WTC11 (cell line): Measurements from ENCODE around the gene TJP3. TPM values are rescaled to one million over a fixed set of nuclear protein-coding genes. Genes with fewer than 3 reads are reported as not detected.
A peak's percentile ranks its signal among the peaks of the same experiment; 100 is the strongest.

Experiments
- ATAC-seq: fragments of 200-7000 bp; cut with Tn5 transposase; 2 replicates; pipeline ENCODE4 v1.10.0; 2021; ENCODE audit warnings: mild to moderate bottlenecking, moderate library complexity
- CTCF ChIA-PET: fragments of 300-600 bp; sonication (Branson Sonifier 250); formaldehyde crosslinking; loops from one replicate; lab custom pipeline; 2021; ENCODE audit warnings: antibody characterized with exemption; lab: Charles Lee
- POLR2A ChIA-PET: fragments of 350-600 bp; sonication (Branson Sonifier 250); formaldehyde crosslinking; loops from one replicate; lab custom pipeline; 2021; ENCODE audit warnings: antibody characterized with exemption; lab: Charles Lee
- DNase-seq: peaks from one replicate; pipeline ENCODE4 v3.0.0; 2021; ENCODE audit warnings: low spot score
- H3K27ac Mint-ChIP-seq: 2 replicates; pipeline ENCODE4 v1.8.0; 2021; ENCODE audit warnings: mixed read lengths
- H3K27me3 Mint-ChIP-seq: 2 replicates; pipeline ENCODE4 v1.8.0; 2021; ENCODE audit warnings: low read depth, mild to moderate bottlenecking, moderate library complexity, mixed read lengths
- H3K36me3 Mint-ChIP-seq: 2 replicates; pipeline ENCODE4 v1.8.0; 2021; ENCODE audit warnings: mixed read lengths
- H3K4me1 Mint-ChIP-seq: 2 replicates; pipeline ENCODE4 v1.8.0; 2022; ENCODE audit warnings: mixed read lengths
- H3K4me3 Mint-ChIP-seq: 2 replicates; pipeline ENCODE4 v1.8.0; 2021; ENCODE audit warnings: mild to moderate bottlenecking, moderate library complexity, mixed read lengths
- H3K9me3 Mint-ChIP-seq: 2 replicates; pipeline ENCODE4 v1.8.0; 2021; ENCODE audit warnings: mixed read lengths
- ELF4 ChIP-seq: sonication (generic); formaldehyde crosslinking; IDR thresholded peaks from 2 replicates; pipeline ENCODE4 v1.8.1; 2022; ENCODE audit warnings: low read depth, mild to moderate bottlenecking, moderate library complexity, missing genetic modification reagents
- IRF2 ChIP-seq: sonication (generic); formaldehyde crosslinking; IDR thresholded peaks from 2 replicates; pipeline ENCODE4 v1.8.0; 2022; ENCODE audit warnings: low read depth, missing genetic modification reagents, borderline replicate concordance
- MYBL2 ChIP-seq: sonication (generic); formaldehyde crosslinking; IDR thresholded peaks from 2 replicates; pipeline ENCODE4 v1.8.1; 2023; ENCODE audit warnings: mild to moderate bottlenecking, moderate library complexity, missing genetic modification reagents
- NFE2L1 ChIP-seq: sonication (generic); formaldehyde crosslinking; IDR thresholded peaks from 2 replicates; pipeline ENCODE4 v1.8.1; 2023; ENCODE audit warnings: missing genetic modification reagents
- NR3C1 ChIP-seq: sonication (generic); formaldehyde crosslinking; conservative IDR thresholded peaks from 2 replicates; pipeline ENCODE4 v1.8.1; 2023; ENCODE audit warnings: low read depth, mild to moderate bottlenecking, missing genetic modification reagents
- RORB ChIP-seq: fragments of 250-450 bp; sonication (Bioruptor Pico); IDR thresholded peaks from 2 replicates; pipeline ENCODE4 v1.9.0; 2021; ENCODE audit warnings: mild to moderate bottlenecking
- SMAD3 ChIP-seq: sonication (generic); formaldehyde crosslinking; IDR thresholded peaks from 2 replicates; pipeline ENCODE4 v1.8.0; 2022; ENCODE audit warnings: missing genetic modification reagents, mild to moderate bottlenecking, borderline replicate concordance
- SOX15 ChIP-seq: fragments of 250-450 bp; sonication (Bioruptor Pico); IDR thresholded peaks from 2 replicates; pipeline ENCODE4 v1.9.0; 2021; ENCODE audit warnings: mild to moderate bottlenecking
- SP1 ChIP-seq: sonication (generic); formaldehyde crosslinking; conservative IDR thresholded peaks from 2 replicates; pipeline ENCODE4 v1.8.1; 2022; ENCODE audit warnings: missing genetic modification reagents
- TP53 ChIP-seq: sonication (generic); formaldehyde crosslinking; IDR thresholded peaks from 2 replicates; pipeline ENCODE4 v1.8.1; 2023; ENCODE audit warnings: mild to moderate bottlenecking, missing genetic modification reagents
- ZNF232 ChIP-seq: sonication (generic); formaldehyde crosslinking; IDR thresholded peaks from 2 replicates; pipeline ENCODE4 v1.8.0; 2022; ENCODE audit warnings: mild to moderate bottlenecking, missing genetic modification reagents
- ZNF416 ChIP-seq: fragments of 250-450 bp; sonication (Bioruptor Pico); IDR thresholded peaks from 2 replicates; pipeline ENCODE4 v1.9.0; 2021; ENCODE audit warnings: mild to moderate bottlenecking, inconsistent platforms
- total RNA-seq: library from RNA; stranded (reverse); gene quantifications from 3 replicates; pipeline ENCODE4 v1.2.3, GENCODE V29; 2021
- TF ChIP-seq, protein P1 (sequence below): sonication (generic); formaldehyde crosslinking; IDR thresholded peaks from 2 replicates; pipeline ENCODE4 v1.8.1; 2023; ENCODE audit warnings: mild to moderate bottlenecking, missing genetic modification reagents
- TF ChIP-seq, protein P2 (sequence below): sonication (generic); formaldehyde crosslinking; IDR thresholded peaks from 2 replicates; pipeline ENCODE4 v1.8.1; 2022; ENCODE audit warnings: low read depth, mild to moderate bottlenecking, moderate library complexity, missing genetic modification reagents, borderline replicate concordance
- TF ChIP-seq, protein P3 (sequence below): sonication (generic); formaldehyde crosslinking; conservative IDR thresholded peaks from 2 replicates; pipeline ENCODE4 v1.8.1; 2023; ENCODE audit warnings: mild to moderate bottlenecking, low read depth, missing genetic modification reagents, moderate library complexity
- TF ChIP-seq, protein P4 (sequence below): sonication (generic); formaldehyde crosslinking; IDR thresholded peaks from 2 replicates; pipeline ENCODE4 v1.8.1; 2022; ENCODE audit warnings: mild to moderate bottlenecking, missing genetic modification reagents, moderate library complexity, borderline replicate concordance
- TF ChIP-seq, protein P5 (sequence below): sonication (generic); formaldehyde crosslinking; IDR thresholded peaks from 2 replicates; pipeline ENCODE4 v1.8.1; 2023; ENCODE audit warnings: mild to moderate bottlenecking, missing genetic modification reagents, borderline replicate concordance
- TF ChIP-seq, protein P6 (sequence below): sonication (generic); formaldehyde crosslinking; IDR thresholded peaks from 2 replicates; pipeline ENCODE4 v1.8.0; 2022; ENCODE audit warnings: mild to moderate bottlenecking, missing genetic modification reagents

The TJP3 gene
- total RNA-seq, 1 experiment from 2014 or later: 36.2 TPM

DNA sequence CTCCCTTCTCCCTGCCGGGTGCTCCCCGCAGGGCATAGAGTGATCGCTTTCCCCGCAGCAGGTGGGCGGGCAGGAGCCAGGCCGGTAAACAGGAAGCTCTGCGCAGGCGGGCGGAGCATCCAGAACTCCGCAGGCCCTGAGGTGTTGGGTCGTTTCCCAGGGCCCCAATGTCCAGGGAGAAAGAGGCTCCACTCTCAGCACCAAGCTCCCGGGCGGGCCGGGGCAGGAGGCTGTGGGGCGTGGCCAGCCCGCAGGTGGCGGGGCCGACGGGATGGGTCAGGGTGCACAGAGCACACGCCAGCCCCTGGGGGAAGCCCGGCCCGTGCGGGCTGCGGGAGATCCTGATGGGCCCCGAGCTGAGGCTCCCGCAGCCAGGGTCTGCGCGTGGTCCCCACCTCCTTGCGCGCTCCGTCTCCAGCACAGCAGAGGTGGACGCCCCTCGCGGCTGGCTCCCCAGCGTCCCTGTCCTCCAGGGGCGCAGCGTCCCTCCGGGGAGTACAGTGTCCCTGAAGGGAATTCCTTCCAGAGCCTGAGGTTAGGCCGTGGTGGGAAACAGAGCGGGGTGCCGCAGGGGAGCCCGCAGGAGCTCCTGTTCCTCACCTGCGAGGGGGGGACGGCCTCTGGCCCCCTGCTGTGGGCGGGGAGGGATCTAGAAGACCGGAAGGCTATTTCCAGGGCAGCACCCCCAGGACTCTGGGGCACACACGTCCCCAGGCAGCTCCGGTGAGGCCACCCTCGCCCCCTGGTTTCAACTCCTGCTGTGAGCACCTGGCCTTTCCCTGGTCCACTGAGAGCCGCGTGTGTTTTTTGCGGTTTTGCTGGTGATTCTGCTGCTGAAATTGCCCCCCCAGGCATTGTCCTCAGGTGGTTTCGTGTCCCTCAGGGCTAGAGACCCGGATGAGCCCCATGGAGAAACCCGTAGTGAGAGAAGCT, 20.1 kb upstream of the TJP3 start (continued):
- TF ChIP-seq, protein P1, sequence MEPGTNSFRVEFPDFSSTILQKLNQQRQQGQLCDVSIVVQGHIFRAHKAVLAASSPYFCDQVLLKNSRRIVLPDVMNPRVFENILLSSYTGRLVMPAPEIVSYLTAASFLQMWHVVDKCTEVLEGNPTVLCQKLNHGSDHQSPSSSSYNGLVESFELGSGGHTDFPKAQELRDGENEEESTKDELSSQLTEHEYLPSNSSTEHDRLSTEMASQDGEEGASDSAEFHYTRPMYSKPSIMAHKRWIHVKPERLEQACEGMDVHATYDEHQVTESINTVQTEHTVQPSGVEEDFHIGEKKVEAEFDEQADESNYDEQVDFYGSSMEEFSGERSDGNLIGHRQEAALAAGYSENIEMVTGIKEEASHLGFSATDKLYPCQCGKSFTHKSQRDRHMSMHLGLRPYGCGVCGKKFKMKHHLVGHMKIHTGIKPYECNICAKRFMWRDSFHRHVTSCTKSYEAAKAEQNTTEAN (CRISPR knock-in tag): 0 out of 2 replicates have a peak, but pooled peaks have one; percentile 10
- no peak for TF ChIP-seq TP53 (CRISPR knock-in tag)

DNA sequence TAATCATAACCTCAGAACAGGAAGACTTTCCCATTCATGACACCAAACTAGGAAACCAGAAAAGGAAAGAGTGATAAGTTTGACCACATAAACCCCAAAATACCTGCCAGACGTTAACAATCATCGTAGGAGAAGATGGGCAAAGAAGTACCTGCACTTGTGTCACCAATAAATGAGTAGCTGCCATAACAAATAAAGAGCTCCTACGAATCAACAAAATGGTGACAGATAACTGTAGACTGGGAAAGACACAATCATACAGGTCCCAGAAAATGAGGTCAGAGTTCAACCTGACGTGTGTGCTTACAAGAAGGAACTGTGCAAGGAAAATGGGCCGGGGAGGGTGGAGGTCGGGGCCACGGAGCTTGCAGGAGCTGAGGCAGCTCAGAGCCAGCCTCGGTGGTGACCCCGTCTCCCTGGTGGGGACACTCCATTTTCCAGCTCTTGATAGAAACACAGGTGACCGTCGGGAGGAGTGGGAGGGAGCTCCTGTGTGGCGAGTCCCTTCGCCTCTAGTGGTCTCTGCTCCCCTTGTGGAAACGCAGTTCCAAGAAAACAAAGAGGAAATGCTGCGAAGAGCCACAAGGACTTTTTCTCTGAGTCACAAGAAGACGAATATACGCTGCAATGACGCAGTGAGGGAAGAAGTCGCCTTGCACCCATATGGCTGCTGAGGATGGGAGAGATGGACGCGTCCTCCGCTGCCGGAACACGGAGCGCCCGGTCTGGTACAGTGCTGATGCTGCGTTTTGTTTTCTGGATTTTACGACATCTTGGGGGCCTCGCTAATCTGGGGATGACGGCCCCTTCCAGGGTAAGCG, 17.4 kb upstream of the TJP3 start:
- ATAC-seq (no peak), DNase-seq (no peak)
- Mint-ChIP-seq H3K4me1 (peaks cover 10% of the 10 kb centered on the region), H3K27me3 (no peaks in the 10 kb centered on the region), H3K9me3 (no peaks in the 10 kb centered on the region), H3K27ac (no peak overlapping the region), H3K36me3 (peaks cover 6% of the 10 kb centered on the region; the same call in 1 of the 2 replicates), H3K4me3 (no peak overlapping the region)
- ChIA-PET POLR2A (no interaction called here), CTCF (interaction anchor here (0.5 to 6.6 kb wide), 5 partner anchors 9 to 297 kb away, joined by 3 to 45 read pairs (median 15); partner anchors contain the start of genes PIP5K1C and TJP3)
- TF ChIP-seq SP1 (CRISPR knock-in tag) (no peak), SMAD3 (CRISPR knock-in tag) (no peak), IRF2 (no peak), MYBL2 (no peak), ZNF416 (CRISPR knock-in tag) (no peak), ELF4 (CRISPR knock-in tag) (no peak), NFE2L1 (no peak), SOX15 (CRISPR knock-in tag) (no peak), ZNF232 (CRISPR knock-in tag) (no peak), RORB (CRISPR knock-in tag) (no peak), NR3C1 (CRISPR knock-in tag) (no peak)
- TF ChIP-seq, protein P2, sequence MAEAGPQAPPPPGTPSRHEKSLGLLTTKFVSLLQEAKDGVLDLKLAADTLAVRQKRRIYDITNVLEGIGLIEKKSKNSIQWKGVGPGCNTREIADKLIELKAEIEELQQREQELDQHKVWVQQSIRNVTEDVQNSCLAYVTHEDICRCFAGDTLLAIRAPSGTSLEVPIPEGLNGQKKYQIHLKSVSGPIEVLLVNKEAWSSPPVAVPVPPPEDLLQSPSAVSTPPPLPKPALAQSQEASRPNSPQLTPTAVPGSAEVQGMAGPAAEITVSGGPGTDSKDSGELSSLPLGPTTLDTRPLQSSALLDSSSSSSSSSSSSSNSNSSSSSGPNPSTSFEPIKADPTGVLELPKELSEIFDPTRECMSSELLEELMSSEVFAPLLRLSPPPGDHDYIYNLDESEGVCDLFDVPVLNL (CRISPR knock-in tag): no peak
- TF ChIP-seq, protein P3, sequence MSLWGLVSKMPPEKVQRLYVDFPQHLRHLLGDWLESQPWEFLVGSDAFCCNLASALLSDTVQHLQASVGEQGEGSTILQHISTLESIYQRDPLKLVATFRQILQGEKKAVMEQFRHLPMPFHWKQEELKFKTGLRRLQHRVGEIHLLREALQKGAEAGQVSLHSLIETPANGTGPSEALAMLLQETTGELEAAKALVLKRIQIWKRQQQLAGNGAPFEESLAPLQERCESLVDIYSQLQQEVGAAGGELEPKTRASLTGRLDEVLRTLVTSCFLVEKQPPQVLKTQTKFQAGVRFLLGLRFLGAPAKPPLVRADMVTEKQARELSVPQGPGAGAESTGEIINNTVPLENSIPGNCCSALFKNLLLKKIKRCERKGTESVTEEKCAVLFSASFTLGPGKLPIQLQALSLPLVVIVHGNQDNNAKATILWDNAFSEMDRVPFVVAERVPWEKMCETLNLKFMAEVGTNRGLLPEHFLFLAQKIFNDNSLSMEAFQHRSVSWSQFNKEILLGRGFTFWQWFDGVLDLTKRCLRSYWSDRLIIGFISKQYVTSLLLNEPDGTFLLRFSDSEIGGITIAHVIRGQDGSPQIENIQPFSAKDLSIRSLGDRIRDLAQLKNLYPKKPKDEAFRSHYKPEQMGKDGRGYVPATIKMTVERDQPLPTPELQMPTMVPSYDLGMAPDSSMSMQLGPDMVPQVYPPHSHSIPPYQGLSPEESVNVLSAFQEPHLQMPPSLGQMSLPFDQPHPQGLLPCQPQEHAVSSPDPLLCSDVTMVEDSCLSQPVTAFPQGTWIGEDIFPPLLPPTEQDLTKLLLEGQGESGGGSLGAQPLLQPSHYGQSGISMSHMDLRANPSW: no peak
- TF ChIP-seq, protein P4, sequence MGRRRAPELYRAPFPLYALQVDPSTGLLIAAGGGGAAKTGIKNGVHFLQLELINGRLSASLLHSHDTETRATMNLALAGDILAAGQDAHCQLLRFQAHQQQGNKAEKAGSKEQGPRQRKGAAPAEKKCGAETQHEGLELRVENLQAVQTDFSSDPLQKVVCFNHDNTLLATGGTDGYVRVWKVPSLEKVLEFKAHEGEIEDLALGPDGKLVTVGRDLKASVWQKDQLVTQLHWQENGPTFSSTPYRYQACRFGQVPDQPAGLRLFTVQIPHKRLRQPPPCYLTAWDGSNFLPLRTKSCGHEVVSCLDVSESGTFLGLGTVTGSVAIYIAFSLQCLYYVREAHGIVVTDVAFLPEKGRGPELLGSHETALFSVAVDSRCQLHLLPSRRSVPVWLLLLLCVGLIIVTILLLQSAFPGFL: no peak
- TF ChIP-seq, protein P5, sequence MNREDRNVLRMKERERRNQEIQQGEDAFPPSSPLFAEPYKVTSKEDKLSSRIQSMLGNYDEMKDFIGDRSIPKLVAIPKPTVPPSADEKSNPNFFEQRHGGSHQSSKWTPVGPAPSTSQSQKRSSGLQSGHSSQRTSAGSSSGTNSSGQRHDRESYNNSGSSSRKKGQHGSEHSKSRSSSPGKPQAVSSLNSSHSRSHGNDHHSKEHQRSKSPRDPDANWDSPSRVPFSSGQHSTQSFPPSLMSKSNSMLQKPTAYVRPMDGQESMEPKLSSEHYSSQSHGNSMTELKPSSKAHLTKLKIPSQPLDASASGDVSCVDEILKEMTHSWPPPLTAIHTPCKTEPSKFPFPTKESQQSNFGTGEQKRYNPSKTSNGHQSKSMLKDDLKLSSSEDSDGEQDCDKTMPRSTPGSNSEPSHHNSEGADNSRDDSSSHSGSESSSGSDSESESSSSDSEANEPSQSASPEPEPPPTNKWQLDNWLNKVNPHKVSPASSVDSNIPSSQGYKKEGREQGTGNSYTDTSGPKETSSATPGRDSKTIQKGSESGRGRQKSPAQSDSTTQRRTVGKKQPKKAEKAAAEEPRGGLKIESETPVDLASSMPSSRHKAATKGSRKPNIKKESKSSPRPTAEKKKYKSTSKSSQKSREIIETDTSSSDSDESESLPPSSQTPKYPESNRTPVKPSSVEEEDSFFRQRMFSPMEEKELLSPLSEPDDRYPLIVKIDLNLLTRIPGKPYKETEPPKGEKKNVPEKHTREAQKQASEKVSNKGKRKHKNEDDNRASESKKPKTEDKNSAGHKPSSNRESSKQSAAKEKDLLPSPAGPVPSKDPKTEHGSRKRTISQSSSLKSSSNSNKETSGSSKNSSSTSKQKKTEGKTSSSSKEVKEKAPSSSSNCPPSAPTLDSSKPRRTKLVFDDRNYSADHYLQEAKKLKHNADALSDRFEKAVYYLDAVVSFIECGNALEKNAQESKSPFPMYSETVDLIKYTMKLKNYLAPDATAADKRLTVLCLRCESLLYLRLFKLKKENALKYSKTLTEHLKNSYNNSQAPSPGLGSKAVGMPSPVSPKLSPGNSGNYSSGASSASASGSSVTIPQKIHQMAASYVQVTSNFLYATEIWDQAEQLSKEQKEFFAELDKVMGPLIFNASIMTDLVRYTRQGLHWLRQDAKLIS (CRISPR knock-in tag): no peak
- TF ChIP-seq, protein P6, sequence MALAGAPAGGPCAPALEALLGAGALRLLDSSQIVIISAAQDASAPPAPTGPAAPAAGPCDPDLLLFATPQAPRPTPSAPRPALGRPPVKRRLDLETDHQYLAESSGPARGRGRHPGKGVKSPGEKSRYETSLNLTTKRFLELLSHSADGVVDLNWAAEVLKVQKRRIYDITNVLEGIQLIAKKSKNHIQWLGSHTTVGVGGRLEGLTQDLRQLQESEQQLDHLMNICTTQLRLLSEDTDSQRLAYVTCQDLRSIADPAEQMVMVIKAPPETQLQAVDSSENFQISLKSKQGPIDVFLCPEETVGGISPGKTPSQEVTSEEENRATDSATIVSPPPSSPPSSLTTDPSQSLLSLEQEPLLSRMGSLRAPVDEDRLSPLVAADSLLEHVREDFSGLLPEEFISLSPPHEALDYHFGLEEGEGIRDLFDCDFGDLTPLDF (CRISPR knock-in tag): no peak
